Endothelial cell of umbilical vein (primary cell): Measurements from ENCODE around the gene TSFM.

Source experiments
- JUN ChIP-seq: IDR thresholded peaks from 2 replicates; pipeline ENCODE4 v1.6.1; 2011; ENCODE audit warnings: borderline replicate concordance, low read depth; ENCODE audit not compliant: insufficient read length, insufficient read depth
- POLR2A ChIP-seq: IDR thresholded peaks from 2 replicates; pipeline ENCODE4 v1.6.1; 2012; ENCODE audit warnings: low read depth, mild to moderate bottlenecking, control low read depth, low read length
- TF ChIP-seq, protein P1 (sequence below), 2 donors: IDR thresholded peaks; 1 replicate in 1 of 2; 2 replicates in 1 of 2; pipeline ENCODE4 v1.5.1; 2011; ENCODE audit warnings: low read length in 2 of 2, mild to moderate bottlenecking in 2 of 2, moderate library complexity in 2 of 2, control low read depth in 1 of 2, inconsistent platforms in 1 of 2, low read depth in 1 of 2; ENCODE audit not compliant: insufficient read depth in 1 of 2; ENCODE audit errors: extremely low read depth in 1 of 2
- TF ChIP-seq, protein P2 (sequence below): IDR thresholded peaks from 2 replicates; pipeline ENCODE4 v1.6.1; 2011; ENCODE audit not compliant: insufficient read depth, insufficient read length

DNA sequence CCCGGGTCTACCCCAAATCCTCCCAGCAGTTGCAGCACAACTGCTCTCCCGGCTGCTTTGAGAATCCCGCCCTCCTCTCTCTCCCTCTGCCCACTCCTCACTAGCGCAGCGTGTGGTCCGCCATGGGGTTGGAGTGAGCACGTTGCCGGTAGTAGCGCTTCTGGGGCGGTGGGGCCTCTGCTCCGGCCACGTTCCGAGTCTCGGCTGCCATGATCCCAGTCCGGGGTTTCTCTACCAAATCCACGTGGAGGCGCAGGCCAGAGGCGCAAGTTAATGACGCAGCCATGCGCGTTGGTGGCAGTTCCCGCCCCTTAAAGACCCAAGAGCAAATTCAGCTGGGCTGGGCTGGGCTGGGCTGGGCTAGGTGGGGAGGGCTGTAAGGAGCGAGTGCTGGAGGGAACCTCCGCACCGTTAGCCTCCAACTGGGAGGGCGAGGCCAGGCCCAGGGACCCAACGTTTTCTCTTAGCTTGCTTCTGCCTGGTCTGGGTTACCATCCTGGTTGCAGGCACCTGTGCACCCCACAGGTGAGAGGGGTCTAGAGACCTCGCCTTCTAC, 10.6 kb upstream of the TSFM start, which contains the start of gene METTL1:
- TF ChIP-seq POLR2A = peak; percentile 75
- TF ChIP-seq, protein P1, sequence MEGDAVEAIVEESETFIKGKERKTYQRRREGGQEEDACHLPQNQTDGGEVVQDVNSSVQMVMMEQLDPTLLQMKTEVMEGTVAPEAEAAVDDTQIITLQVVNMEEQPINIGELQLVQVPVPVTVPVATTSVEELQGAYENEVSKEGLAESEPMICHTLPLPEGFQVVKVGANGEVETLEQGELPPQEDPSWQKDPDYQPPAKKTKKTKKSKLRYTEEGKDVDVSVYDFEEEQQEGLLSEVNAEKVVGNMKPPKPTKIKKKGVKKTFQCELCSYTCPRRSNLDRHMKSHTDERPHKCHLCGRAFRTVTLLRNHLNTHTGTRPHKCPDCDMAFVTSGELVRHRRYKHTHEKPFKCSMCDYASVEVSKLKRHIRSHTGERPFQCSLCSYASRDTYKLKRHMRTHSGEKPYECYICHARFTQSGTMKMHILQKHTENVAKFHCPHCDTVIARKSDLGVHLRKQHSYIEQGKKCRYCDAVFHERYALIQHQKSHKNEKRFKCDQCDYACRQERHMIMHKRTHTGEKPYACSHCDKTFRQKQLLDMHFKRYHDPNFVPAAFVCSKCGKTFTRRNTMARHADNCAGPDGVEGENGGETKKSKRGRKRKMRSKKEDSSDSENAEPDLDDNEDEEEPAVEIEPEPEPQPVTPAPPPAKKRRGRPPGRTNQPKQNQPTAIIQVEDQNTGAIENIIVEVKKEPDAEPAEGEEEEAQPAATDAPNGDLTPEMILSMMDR (IDR thresholded peaks at IDR 0.05; ENCODE audit: extremely low read depth in 1 of 2, insufficient read depth in 1 of 2, low read depth in 1 of 2, low read length in 2 of 2) = no peak
- TF ChIP-seq, protein P2, sequence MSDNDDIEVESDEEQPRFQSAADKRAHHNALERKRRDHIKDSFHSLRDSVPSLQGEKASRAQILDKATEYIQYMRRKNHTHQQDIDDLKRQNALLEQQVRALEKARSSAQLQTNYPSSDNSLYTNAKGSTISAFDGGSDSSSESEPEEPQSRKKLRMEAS = peak; percentile 99
- TF ChIP-seq JUN = no peak
